ENCODE data around the gene TRAPPC13.

Gene TRAPPC13

GRCh38 chr5:65625743-65626142 is 916 bp downstream of the TRAPPC13 start:
- no peaks in the 10 kb centered on the region for H3K27me3 ChIP-seq (ENCODE audit: control insufficient read depth, insufficient read depth, low read length)
- peak overlapping the region; percentile 78 for H3K9ac ChIP-seq (ENCODE audit: low read depth, low read length)
- peaks cover 8% of the 10 kb centered on the region; the same call in 1 of the 2 replicates for H3K4me1 ChIP-seq (ENCODE audit: control insufficient read depth, insufficient read depth, low read length)
- H3K36me3 ChIP-seq (ENCODE audit: control insufficient read depth, insufficient read depth, low read length): peaks cover 6% of the 10 kb centered on the region
- H3K27ac ChIP-seq (ENCODE audit: low read depth, low read length): no peak overlapping the region
- H3K4me3 ChIP-seq (ENCODE audit: low read depth, low read length): peak overlapping the region; percentile 100
- H3K9me3 ChIP-seq (ENCODE audit: control insufficient read depth, insufficient read depth, low read length): no peaks in the 10 kb centered on the region

DNA sequence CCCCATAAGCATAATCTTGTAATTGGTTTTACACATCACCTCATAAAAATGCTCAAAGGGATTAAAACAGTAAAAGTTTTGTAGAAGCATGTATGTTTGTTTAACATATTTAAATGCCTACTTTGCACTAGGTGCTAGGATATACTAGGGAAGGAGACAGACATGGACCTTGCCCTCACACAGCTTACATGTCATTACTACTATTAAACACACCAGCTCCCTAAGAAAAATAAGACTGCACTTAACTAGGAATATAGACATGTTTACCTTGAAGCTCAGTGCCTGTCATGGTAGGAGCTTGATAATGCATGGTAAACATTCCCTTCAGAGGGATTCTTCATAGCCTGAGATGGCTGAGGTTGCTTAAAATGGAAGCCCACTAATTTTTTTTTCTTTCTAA is 6.2 kb downstream of the TRAPPC13 start:
- no peaks in the 10 kb centered on the region for H3K27me3 ChIP-seq (ENCODE audit: control insufficient read depth, insufficient read depth, low read length)
- H3K36me3 ChIP-seq (ENCODE audit: control insufficient read depth, insufficient read depth, low read length): peaks cover 13% of the 10 kb centered on the region
- H3K9ac ChIP-seq (ENCODE audit: low read depth, low read length): no peak overlapping the region
- H3K9me3 ChIP-seq (ENCODE audit: control insufficient read depth, insufficient read depth, low read length): no peaks in the 10 kb centered on the region
- H3K4me3 ChIP-seq (ENCODE audit: low read depth, low read length): no peak overlapping the region
- no peak overlapping the region for H3K27ac ChIP-seq (ENCODE audit: low read depth, low read length)
- 0 out of 2 replicates have a peak, but pooled peaks cover under 1% of the 10 kb centered on the region for H3K4me1 ChIP-seq (ENCODE audit: control insufficient read depth, insufficient read depth, low read length)

- H3K4me3 ChIP-seq (ENCODE audit: low read depth, low read length): no peak overlapping the region
- no peaks in the 10 kb centered on the region for H3K9me3 ChIP-seq (ENCODE audit: control insufficient read depth, insufficient read depth, low read length)
- no peaks in the 10 kb centered on the region for H3K4me1 ChIP-seq (ENCODE audit: control insufficient read depth, insufficient read depth, low read length)
- peaks cover 42% of the 10 kb centered on the region for H3K36me3 ChIP-seq (ENCODE audit: control insufficient read depth, insufficient read depth, low read length)
- H3K27me3 ChIP-seq (ENCODE audit: control insufficient read depth, insufficient read depth, low read length): no peaks in the 10 kb centered on the region
- no peak overlapping the region for H3K27ac ChIP-seq (ENCODE audit: low read depth, low read length)
- no peak overlapping the region for H3K9ac ChIP-seq (ENCODE audit: low read depth, low read length)
These were observed 15.4 kb downstream of the TRAPPC13 start for GRCh38 chr5:65640240-65640639.

DNA sequence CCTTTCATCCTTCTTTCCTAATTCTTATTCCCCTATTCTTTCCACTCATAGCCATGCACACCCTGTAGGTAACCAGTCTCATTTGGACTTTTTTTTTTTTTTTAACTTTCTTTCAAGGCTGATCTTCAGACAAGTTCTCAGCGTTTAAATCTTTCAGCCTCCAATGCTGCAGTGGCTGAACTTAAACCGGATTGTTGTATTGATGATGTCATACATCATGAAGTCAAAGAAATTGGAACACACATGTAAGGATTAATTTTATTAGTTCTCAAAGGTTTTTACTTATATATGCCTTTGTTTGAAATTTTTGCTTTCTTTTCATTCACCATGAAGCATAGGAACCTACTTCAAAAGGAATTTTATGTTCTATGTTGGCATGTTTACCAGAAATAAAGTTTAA is 22.1 kb downstream of the TRAPPC13 start:
- Histone ChIP-seq H3K4me3 (ENCODE audit: low read depth, low read length) (no peak overlapping the region), H3K9me3 (ENCODE audit: control insufficient read depth, insufficient read depth, low read length) (no peaks in the 10 kb centered on the region), H3K36me3 (ENCODE audit: control insufficient read depth, insufficient read depth, low read length) (peaks cover 11% of the 10 kb centered on the region; the same call in 1 of the 2 replicates), H3K27me3 (ENCODE audit: control insufficient read depth, insufficient read depth, low read length) (no peaks in the 10 kb centered on the region), H3K4me1 (ENCODE audit: control insufficient read depth, insufficient read depth, low read length) (peaks cover 16% of the 10 kb centered on the region), H3K27ac (ENCODE audit: low read depth, low read length) (no peak overlapping the region), H3K9ac (ENCODE audit: low read depth, low read length) (no peak overlapping the region)

DNA sequence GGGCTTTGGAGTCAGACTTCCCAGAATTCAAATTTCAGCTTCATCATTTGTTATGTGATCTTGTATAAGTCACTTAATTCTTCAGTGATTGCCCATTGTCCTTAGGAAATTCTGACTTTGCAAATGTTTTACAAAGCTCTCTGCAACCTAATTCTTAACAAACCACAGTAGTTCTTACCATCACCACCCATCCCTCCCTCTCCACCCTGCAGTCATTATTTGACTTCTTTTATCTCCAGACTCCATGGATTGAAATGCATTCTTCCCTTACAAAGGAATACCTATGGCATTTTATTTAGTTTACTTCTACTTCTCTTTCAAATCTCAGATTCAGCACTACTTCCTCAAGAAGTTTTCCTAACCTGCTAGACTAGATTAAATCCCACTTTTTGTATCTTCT is 23.1 kb downstream of the TRAPPC13 start:
- Histone ChIP-seq H3K4me3 (ENCODE audit: low read depth, low read length) (peak overlapping the region; percentile 34; the same call in 1 of the 2 replicates), H3K9ac (ENCODE audit: low read depth, low read length) (0 out of 2 replicates have a peak overlapping the region, but pooled peaks have one; percentile 5), H3K27ac (ENCODE audit: low read depth, low read length) (peak overlapping the region; percentile 78), H3K27me3 (ENCODE audit: control insufficient read depth, insufficient read depth, low read length) (no peaks in the 10 kb centered on the region), H3K36me3 (ENCODE audit: control insufficient read depth, insufficient read depth, low read length) (peaks cover 16% of the 10 kb centered on the region), H3K9me3 (ENCODE audit: control insufficient read depth, insufficient read depth, low read length) (no peaks in the 10 kb centered on the region), H3K4me1 (ENCODE audit: control insufficient read depth, insufficient read depth, low read length) (peaks cover 16% of the 10 kb centered on the region)

DNA sequence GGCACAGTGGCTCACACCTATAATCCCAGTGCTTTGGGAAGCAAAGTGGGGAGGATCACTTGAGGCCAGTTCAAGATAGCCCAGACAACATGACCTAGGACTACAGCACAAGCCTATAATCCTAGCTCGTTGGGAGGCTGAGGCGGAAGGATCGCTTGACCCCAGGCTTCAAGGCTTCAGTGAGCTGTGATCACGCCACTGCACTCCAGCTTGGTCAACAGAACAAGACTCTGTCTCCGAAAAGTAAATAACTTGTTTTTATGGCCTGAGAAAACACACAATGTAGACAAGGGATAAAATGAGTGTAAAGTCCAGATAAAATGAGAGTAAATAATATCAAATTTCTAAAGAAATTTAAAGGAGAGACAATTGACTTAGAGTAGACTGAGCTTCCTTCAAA is 26.3 kb downstream of the TRAPPC13 start:
- Histone ChIP-seq H3K9me3 (ENCODE audit: control insufficient read depth, insufficient read depth, low read length) (no peaks in the 10 kb centered on the region), H3K4me3 (ENCODE audit: low read depth, low read length) (no peak overlapping the region), H3K27me3 (ENCODE audit: control insufficient read depth, insufficient read depth, low read length) (no peaks in the 10 kb centered on the region), H3K36me3 (ENCODE audit: control insufficient read depth, insufficient read depth, low read length) (peaks cover 19% of the 10 kb centered on the region), H3K9ac (ENCODE audit: low read depth, low read length) (no peak overlapping the region), H3K27ac (ENCODE audit: low read depth, low read length) (no peak overlapping the region), H3K4me1 (ENCODE audit: control insufficient read depth, insufficient read depth, low read length) (peaks cover 16% of the 10 kb centered on the region)

- Histone ChIP-seq H3K4me3 (ENCODE audit: low read depth, low read length) (no peak overlapping the region), H3K9me3 (ENCODE audit: control insufficient read depth, insufficient read depth, low read length) (no peaks in the 10 kb centered on the region), H3K36me3 (ENCODE audit: control insufficient read depth, insufficient read depth, low read length) (peaks cover 20% of the 10 kb centered on the region), H3K27ac (ENCODE audit: low read depth, low read length) (no peak overlapping the region), H3K4me1 (ENCODE audit: control insufficient read depth, insufficient read depth, low read length) (no peaks in the 10 kb centered on the region), H3K9ac (ENCODE audit: low read depth, low read length) (no peak overlapping the region), H3K27me3 (ENCODE audit: control insufficient read depth, insufficient read depth, low read length) (no peaks in the 10 kb centered on the region)
These were observed 29.9 kb downstream of the TRAPPC13 start for GRCh38 chr5:65654713-65655112.

GRCh38 chr5:65663804-65664521 is 39.1 kb downstream of the TRAPPC13 start:
- no peaks in the 10 kb centered on the region for H3K4me1 ChIP-seq (ENCODE audit: control insufficient read depth, insufficient read depth, low read length)
- H3K27ac ChIP-seq (ENCODE audit: low read depth, low read length): peak overlapping the region; percentile 44
- no peak overlapping the region for H3K9ac ChIP-seq (ENCODE audit: low read depth, low read length)
- H3K27me3 ChIP-seq (ENCODE audit: control insufficient read depth, insufficient read depth, low read length): no peaks in the 10 kb centered on the region
- no peaks in the 10 kb centered on the region for H3K9me3 ChIP-seq (ENCODE audit: control insufficient read depth, insufficient read depth, low read length)
- no peak overlapping the region for H3K4me3 ChIP-seq (ENCODE audit: low read depth, low read length)
- peaks cover 53% of the 10 kb centered on the region for H3K36me3 ChIP-seq (ENCODE audit: control insufficient read depth, insufficient read depth, low read length)

DNA sequence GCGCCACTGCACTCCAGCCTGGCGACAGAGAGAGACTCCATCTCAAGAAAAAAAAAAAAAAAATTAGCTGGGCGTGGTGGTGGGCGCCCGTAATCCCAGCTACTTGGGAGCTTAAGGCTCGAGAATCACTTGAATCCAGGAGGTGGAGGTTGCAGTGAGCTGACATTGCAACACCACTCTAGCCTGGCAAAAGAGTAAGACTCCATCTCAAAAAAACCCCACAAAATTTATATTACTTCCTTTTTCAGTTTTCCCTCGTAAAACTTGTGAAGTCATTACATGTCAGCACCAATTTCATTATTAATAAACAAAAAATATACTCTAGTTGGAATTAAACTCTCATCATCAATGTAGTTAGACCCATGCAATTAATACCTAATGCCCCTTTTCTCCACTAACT is 43.9 kb downstream of the TRAPPC13 start:
- H3K4me1 ChIP-seq (ENCODE audit: control insufficient read depth, insufficient read depth, low read length): no peaks in the 10 kb centered on the region
- peaks cover 58% of the 10 kb centered on the region for H3K36me3 ChIP-seq (ENCODE audit: control insufficient read depth, insufficient read depth, low read length)
- no peaks in the 10 kb centered on the region for H3K9me3 ChIP-seq (ENCODE audit: control insufficient read depth, insufficient read depth, low read length)
- no peaks in the 10 kb centered on the region for H3K27me3 ChIP-seq (ENCODE audit: control insufficient read depth, insufficient read depth, low read length)
- no peak overlapping the region for H3K9ac ChIP-seq (ENCODE audit: low read depth, low read length)
- H3K4me3 ChIP-seq (ENCODE audit: low read depth, low read length): no peak overlapping the region
- H3K27ac ChIP-seq (ENCODE audit: low read depth, low read length): no peak overlapping the region

DNA sequence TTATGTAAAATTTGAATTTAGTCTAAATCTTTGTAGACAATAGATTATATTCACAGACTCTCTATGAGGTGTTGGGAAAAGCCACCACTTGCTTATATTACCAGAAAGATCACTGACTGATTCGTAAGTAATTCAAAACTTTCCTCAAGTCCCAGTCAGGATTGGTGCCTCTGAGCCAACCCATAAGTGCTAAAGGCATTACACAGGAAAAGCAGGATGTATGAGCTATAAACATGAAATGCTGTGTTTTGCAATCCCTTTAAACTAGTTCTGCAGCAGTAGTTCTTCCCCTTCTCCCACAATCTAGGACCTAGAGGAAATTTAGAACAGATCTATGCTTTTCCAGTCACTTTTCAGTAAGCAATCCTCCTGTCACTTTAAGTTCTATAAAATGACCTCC is 48.0 kb downstream of the TRAPPC13 start:
- peaks cover 50% of the 10 kb centered on the region for H3K36me3 ChIP-seq (ENCODE audit: control insufficient read depth, insufficient read depth, low read length)
- H3K27ac ChIP-seq (ENCODE audit: low read depth, low read length): no peak overlapping the region
- H3K4me1 ChIP-seq (ENCODE audit: control insufficient read depth, insufficient read depth, low read length): no peaks in the 10 kb centered on the region
- no peak overlapping the region for H3K9ac ChIP-seq (ENCODE audit: low read depth, low read length)
- no peak overlapping the region for H3K4me3 ChIP-seq (ENCODE audit: low read depth, low read length)
- H3K27me3 ChIP-seq (ENCODE audit: control insufficient read depth, insufficient read depth, low read length): no peaks in the 10 kb centered on the region
- no peaks in the 10 kb centered on the region for H3K9me3 ChIP-seq (ENCODE audit: control insufficient read depth, insufficient read depth, low read length)

- Histone ChIP-seq H3K9ac (ENCODE audit: low read depth, low read length) (no peak overlapping the region), H3K4me3 (ENCODE audit: low read depth, low read length) (no peak overlapping the region), H3K9me3 (ENCODE audit: control insufficient read depth, insufficient read depth, low read length) (no peaks in the 10 kb centered on the region), H3K36me3 (ENCODE audit: control insufficient read depth, insufficient read depth, low read length) (peaks cover 39% of the 10 kb centered on the region), H3K27me3 (ENCODE audit: control insufficient read depth, insufficient read depth, low read length) (no peaks in the 10 kb centered on the region), H3K4me1 (ENCODE audit: control insufficient read depth, insufficient read depth, low read length) (no peaks in the 10 kb centered on the region), H3K27ac (ENCODE audit: low read depth, low read length) (no peak overlapping the region)
These were observed 49.9 kb downstream of the TRAPPC13 start for GRCh38 chr5:65674749-65675148.

All from HUES48 (cell line).